HG03442 (cell line): ENCODE data around the gene ACSM3.
"Not testable (repeated sequence)": the region's sequence is repeated elsewhere in the genome, so short reads cannot be mapped to it uniquely, and the experiment has no call there.

ENCODE experiments used
- ATAC-seq: cut with Tn5 transposase; IDR thresholded peaks from one replicate; pipeline ENCODE4 v1.9.1; 2021; ENCODE audit warnings: mild to moderate bottlenecking, moderate library complexity; ENCODE audit not compliant: unreplicated experiment

Gene ACSM3

DNA sequence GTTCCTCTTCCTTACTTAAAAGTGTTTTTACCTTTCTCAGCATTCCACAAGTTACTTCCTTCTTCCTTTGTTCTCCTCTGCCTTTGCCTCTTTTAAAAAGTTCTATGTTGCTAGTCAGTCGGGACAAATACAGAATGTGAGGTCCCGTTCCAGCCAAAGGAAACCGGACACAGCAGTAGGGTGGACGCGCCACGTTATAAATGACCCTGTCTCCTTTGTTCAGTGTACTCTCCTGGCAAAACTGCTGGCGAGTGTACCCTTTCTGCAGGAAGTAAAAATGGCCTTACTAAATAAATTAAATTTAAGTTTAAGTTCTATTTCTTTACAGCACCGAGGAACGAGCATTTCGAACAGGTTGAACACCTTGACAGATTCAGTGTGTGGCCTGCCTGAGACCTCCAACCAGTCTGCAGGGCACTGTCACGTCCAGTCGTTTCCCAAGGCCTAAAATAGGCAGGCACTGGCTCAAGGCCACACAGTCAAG is 41.9 kb downstream of the ACSM3 start:
- ATAC-seq = not testable (repeated sequence)

DNA sequence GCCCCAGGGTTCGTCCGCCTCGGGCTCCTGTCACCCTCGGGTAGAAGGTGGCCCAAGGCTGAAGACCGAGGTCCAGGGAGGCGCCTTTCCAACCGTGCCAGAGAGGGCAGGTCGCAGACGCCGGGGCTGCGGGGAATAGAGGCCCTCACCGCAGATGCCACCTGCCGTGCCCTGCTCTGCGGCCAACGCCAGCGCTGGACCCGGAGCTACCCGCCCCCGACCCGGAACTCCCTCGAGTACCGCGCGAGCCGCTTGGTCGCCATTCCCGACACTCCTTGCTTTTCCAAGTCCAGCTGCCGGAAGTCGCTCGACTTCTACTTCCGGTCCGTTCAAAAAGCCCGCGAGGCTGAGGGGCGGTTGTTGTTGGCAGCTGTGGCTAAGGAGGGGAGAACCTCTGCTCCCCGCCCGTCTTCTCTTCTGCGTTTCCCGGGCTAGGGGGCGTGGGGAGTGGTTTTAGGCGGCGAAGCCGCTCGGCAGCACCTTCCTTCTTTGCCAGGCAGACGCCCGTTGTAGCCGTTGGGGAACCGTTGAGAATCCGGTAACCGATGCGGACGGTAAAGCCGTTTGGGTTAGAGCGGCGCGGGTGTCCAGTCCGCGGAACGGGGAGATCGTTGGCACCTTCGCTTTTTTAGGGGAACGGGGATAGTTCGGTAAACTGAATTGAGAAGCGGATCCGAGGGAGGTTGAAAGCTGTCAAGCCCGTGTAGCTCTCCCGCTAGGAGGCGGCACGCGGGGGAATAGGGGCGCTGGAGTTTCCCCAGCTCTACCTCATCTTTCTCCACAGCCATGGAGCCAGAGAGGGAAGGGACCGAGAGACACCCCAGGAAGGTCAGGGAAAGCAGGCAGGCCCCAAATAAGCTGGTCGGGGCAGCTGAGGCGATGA is 42.6 kb downstream of the ACSM3 start, which contains the start of the genes ERI2 and REXO5:
Gene ERI2 (minus strand): TSS at position 305 of the 883 bp plus-strand sequence. CDS start 42 bp downstream, at position 263.
Gene REXO5 (plus strand): TSS at position 360 of the 883 bp plus-strand sequence. CDS start 427 bp downstream, at position 787.
- peak; percentile 80 for ATAC-seq

DNA sequence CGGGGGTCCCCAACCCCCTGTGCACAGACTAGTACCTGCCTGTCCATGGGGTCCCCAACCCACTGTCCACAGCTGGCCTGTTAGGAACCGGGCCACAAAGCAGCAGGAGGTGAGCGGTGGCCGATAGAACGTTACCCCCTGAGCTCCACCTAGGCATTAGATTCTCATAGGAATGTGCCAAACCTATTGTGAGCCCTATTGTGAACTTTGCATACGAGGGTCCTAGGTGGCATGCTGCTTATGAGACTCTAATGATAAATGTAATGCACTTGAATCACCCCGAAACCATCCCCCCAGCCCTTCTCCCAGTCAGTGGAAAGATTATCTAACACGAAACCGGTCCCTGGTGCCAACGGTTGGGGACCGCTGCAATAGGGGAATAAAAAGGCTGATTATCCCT is 44.0 kb downstream of the ACSM3 start:
- no peak for ATAC-seq

DNA sequence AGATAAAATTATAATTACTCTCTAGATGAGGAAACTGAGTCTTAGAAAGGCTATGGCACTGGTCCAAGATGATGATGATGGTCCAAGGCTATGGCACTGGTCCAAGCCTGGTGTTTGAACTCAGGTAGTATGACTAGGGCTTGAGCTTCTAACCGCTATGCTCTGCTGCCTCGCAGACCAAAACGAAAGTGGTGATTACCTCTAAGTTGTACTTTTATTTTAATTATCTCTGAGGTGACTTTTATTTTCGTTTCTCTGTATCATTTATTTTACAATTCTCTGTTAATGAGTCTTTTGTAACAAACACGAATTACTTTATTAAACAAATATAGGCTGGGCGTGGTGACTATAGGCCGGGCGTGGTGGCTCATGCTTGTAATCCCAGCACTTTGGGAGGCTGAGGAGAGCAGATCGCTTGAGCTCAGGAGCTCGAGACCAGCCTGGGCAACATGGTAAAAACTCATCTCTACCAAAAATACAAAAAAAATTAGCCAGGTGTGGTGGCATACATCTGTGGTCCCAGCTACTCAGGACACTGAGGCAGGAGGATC is 48.1 kb downstream of the ACSM3 start:
- ATAC-seq = no peak

DNA sequence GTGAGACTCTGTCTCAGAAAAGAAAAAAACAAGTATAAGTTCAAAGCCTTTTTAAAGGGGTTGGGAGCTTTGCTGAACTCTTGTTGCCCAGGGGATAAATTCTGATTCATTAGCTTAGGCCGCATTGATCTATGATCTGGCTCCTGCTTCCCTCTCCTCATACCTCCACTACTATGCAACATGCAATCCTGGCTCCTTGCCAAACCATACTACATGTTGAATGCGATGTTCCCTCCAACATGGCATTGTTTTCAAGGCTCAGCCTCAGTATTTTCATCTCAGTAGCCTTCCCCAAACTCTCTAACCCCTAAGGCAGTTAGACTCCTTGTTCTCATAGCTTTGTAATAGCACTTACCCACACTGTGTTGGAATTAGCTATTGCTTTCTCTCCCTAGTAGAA is 48.7 kb downstream of the ACSM3 start:
- ATAC-seq = no peak

DNA sequence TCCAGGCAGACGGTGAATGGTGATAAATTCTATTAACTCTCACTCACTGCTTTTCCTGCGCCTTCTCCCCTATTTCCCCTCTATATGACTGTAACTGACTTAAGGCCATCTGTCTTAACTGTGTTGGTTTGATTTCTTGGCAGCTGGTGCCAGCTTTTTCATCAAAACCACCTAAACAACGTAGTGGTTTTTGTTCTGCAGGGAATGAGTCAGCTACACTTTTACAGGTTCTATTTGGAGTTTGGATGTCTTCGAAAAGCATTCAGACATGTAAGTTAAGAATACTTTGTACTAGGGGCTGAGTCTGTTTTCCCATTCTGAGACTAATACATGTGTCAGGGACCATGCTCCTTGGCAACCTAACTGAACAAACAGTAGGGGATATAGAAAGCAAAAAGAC is 51.0 kb downstream of the ACSM3 start:
- no peak for ATAC-seq

DNA sequence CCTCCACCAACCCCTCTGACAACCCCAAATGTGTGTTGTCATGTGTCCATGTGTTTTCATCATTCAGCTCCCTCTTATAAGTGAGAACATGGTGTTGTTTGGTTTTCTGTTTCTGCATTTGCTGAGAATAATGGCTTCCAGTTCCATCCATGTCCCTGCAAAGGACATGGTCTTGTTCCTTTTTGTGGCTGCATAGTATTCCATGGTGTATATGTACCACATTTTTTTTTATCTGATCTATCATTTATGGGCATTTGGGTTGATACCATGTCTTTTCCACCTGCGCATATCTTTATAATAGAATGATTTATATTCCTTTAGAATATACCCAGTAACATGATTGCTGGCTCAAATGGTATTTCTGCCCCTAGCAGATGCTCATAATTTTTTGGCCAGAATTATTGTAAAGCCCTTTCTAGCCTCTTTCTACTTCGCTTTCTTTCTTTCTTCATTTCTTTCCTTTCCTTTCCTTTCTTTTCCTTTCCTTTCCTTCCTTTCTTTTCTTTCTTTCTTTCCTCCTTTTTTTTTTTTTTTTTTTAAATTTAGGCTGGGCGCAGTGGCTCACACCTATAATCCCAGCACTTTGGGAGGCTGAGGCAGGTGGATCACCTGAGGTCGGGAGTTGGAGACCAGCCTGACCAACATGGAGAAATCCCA is 55.2 kb downstream of the ACSM3 start:
- ATAC-seq = no peak

DNA sequence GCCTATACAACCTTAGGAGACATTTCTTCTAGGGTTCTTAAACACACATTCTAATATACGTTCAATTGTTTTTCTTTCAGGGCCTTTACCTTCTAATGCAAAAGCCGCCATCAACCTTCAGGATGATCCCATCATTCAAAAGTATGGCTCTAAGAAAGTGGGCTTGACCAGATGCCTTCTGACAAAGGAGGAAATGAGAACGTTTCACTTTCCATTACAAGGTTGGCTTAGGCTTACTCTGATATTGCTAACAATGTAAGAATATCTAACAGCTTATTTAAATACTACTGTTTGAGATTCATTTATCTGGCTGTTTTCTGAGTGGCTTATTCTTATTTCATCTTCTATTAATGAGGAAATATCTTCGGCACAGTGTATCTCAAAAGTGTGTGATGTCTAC is 57.9 kb downstream of the ACSM3 start:
- no peak for ATAC-seq

GRCh38 chr16:20822521-20823325 is 58.9 kb downstream of the ACSM3 start:
- no peak for ATAC-seq

GRCh38 chr16:20826039-20826566 is 62.3 kb downstream of the ACSM3 start:
- ATAC-seq = no peak

DNA sequence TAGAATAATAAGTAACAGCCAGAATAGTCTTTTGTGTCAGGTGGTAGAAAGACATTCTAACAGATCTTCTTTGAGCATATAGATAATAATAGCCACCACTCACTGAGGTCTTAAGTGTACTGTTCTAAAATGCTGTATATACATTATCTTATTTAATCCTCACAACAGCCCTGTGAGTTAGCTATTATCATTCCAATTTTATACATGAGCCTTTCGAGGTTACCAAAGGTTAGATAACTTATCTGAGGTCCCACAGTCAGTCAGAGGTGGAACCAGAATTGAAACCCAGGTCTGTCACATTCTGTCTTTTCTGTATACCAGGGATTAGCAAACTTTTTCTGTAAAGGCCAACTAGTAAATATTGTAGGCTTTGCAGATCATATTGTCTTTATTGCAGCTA is 65.7 kb downstream of the ACSM3 start:
- no peak for ATAC-seq

- ATAC-seq = no peak
Observed at GRCh38 chr16:20830372-20830771, 66.6 kb downstream of the ACSM3 start.

DNA sequence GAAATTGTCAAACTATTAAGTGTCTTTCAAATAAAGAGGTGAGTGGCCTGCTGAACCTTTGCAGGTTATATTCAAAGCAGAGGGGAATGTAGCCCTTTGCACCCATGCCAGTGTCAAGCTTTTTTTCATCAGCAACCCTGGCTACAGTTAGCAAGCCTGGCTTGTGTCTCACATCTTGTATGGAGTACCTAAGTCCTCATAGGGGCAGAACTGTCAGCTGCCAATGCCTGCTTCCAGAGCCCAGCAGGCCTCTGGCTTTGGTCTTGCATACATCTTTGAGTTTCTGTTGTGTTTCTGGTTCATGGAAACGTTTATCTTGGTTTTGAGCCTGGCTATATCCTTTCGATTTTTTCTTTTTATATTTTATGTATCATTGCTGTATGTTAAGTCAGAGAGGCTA is 69.3 kb downstream of the ACSM3 start:
- ATAC-seq = no peak

DNA sequence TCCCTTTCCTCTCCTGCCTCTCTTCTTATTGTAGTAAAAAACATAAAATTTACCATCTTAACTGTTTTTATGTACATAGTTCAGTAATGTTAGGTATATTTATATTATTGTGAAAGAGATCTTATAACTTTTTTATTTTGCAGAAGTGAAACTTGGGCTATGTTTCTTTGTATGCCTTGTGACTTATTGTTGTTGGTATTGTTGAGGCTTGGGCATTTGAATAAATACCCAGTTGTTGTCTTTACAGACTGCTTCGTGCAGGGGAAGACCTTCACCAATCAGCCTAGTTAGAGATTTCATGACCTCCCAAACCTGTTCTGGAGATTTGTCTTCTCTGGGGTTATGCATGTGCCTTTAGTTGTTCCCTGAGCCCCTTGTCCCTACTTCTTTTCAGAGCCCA is 74.4 kb downstream of the ACSM3 start:
- ATAC-seq = no peak

- no peak for ATAC-seq
Observed at GRCh38 chr16:20839504-20839903, 75.7 kb downstream of the ACSM3 start.

- ATAC-seq = no peak
Observed at GRCh38 chr16:20844054-20844453, 80.2 kb downstream of the ACSM3 start.

DNA sequence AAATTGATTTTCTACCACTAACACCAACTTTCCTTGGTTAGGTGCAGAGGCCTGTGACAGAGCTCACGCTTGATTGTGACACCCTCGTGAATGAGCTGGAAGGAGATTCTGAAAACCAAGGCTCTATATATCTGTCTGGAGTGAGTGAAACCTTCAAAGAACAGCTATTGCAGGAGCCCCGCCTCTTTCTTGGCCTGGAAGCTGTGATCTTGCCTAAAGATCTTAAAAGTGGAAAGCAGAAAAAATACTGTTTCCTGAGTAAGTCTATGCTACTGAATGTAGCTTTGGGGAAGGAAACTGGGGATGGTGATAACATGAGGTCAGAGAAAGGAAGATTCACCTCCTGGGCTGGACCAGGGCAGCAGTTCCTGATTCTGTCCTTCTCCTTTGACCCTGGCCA is 80.8 kb downstream of the ACSM3 start:
- no peak for ATAC-seq

- no peak for ATAC-seq
Observed at GRCh38 chr16:20846030-20846429, 82.2 kb downstream of the ACSM3 start.

- ATAC-seq = no peak
Observed at GRCh38 chr16:20846551-20846950, 82.7 kb downstream of the ACSM3 start.
